HG03139 (cell line): ENCODE data around the gene ALKBH8.
A peak's percentile ranks its signal among the peaks of the same experiment; 100 is the strongest.
"Not testable (repeated sequence)": the region's sequence is repeated elsewhere in the genome, so short reads cannot be mapped to it uniquely, and the experiment has no call there.

Source experiments
- ATAC-seq: cut with Tn5 transposase; IDR thresholded peaks from one replicate; pipeline ENCODE4 v1.9.1; 2021; ENCODE audit not compliant: unreplicated experiment

ALKBH8 gene

DNA sequence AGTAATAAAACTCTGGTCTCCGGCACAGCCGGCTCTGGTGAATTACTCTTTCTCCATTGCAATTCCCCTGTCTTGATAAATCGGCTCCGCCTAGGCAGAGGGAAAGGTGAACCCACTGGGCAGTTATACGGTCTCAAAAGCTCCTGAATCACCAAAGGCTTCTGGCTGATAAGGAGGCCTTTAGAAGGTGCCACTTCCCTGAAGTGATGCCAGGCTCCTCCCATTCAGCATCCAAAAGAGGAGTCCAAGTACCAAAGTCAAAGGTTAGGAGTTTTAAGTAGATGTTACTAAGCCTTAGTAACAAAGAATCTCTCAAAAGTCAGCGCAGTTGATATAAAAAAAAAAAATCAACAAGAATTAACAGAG, 11.8 kb upstream of the ALKBH8 start:
- no peak for ATAC-seq

DNA sequence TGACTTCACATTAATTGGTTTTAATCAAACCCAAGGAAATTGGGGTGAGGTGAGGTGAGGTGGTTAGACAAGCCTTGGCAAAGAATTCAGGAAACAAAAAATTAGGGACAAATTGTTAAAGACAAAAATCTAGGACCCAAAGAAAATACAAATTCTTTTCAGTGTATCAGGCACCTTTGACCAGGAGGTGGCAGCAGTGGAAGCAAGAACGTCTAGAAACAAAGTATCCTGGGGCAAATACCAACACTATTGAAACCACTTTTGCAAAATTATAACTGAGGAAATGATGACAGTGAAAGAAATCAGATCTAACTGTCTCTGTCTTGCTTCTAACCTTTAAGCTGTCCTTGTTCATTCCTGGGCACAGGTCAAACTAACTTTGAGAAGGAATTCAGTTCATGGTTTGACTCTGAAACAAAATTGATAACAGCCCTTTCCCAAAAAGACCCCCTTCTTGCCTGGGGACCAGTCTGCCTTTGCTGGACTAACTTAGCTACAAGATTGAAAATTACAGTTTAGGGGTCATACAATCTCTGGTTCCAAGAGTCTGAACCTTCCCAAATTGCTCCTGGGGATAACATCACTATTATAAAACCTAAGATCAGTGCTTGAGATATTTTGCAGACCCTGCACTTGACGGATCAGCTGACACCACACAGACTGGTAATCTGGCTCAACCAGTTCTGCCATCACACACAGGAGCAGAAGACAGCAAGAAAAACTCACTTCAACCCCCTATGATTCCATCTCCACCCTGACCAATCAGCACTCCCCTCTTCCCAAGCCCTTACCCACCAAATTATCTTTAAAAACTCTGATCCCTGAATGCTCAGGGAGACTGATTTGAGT, 11.2 kb upstream of the ALKBH8 start:
- peak; percentile 54 for ATAC-seq

DNA sequence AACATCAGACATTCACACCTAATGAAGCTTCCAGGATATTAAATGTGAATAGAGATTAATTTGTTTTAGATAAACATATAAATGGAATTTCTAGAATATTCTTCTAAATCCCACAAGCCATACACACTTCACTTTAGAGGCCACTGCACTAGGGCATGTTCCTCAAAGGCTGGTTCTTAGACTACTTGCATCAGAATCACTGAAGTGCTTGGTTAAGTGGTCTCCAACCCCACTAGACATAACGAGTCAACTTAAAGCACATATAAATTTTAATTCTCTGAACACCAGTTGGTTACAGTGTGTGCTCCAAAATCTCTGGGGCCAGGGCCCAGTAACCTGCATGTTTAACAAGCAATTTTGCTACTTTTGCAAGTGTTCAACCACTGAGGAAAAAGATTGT, 7.9 kb upstream of the ALKBH8 start:
- no peak for ATAC-seq

DNA sequence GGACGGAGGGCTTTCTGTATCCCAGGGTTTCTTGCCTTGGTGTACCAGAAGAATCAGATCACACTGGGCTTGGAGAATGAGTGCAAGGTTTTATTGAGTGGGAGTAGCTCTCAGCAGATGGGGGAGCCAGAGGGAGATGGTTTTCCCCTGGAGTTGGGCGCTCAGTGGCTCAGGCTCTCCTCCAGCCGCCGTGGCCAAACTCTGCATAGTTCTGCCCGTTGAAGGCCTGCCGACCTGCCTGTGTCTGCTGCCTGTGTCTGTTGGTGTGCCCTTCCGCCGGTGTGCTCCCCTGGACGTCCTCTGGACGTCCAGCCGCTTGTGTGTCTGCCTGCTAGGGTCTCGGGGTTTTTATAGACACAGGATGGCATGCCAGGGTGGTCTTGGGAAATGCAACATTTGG, 4.5 kb upstream of the ALKBH8 start:
- no peak for ATAC-seq

GRCh38 chr11:107567739-107568335, 2.3 kb upstream of the ALKBH8 start:
- no peak for ATAC-seq

GRCh38 chr11:107566569-107566968, 1.0 kb upstream of the ALKBH8 start:
- ATAC-seq = no peak

DNA sequence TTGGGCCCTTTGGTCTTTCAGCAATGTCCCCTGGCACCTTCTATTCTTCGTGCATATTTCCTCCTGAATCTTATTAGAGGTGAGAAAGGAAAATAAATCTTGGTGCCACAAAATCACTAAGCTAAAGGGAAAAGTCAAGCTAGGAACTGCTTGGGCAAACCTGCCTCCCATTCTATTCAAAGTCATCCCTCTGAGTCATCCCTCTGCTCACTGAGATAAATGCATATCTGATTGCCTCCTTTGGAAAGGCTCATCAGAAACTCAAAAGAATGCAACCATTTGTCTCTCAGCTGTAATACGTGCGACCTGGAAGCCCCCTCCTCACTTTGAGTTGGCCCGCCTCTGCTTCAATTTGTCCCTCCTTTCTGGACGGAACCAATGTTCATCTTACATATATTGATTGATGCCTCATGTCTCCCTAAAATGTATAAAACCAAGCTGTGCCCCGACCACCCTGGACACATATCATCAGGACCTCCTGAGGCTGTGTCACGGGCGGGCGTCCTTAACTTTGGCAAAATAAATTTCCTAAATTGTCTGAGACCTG, 493 bp upstream of the ALKBH8 start:
- not testable (repeated sequence) for ATAC-seq

GRCh38 chr11:107564877-107565218, 687 bp downstream of the ALKBH8 start:
- ATAC-seq = peak; percentile 8

GRCh38 chr11:107563702-107564101, 1.8 kb downstream of the ALKBH8 start:
- peak; percentile 24 for ATAC-seq

GRCh38 chr11:107562647-107563208, 2.8 kb downstream of the ALKBH8 start:
- ATAC-seq = no peak

DNA sequence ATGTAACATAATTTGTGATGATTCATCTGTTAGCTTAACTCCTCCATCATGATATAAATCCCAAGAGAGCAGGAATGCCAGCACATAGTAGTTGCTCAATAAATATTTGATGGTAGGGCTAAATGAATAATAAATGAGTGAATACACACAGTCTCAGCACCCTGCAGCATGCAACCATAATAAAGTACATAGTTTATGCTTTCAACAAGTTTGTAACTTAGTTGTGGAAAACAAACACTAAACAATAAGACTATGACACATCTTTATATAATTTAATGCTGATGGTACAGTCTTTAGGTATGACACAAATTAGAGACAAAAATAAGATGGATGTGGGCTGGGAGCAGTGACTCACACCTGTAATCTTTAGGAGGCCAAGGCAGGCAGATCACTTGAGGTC, 3.8 kb downstream of the ALKBH8 start:
- no peak for ATAC-seq

DNA sequence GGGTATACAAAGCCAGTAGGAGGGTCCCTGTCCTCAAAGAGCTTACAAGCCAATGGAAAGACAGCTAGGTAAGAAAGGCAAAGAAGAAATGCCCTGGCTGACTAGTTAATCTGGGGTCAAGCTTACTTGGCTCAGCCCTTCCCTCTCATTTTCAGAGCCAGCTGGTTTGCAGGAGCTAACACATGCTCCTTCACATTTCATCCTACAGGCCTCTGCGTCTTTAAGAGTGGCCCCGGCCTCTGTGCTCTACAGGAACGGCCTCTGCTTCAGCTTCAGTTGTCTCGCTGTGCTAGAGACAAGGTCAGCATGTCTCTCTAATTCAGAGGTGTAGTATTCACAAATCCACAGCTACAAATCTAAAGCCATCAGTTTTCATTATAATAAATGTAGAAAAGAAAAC, 15.2 kb downstream of the ALKBH8 start:
- ATAC-seq = no peak

DNA sequence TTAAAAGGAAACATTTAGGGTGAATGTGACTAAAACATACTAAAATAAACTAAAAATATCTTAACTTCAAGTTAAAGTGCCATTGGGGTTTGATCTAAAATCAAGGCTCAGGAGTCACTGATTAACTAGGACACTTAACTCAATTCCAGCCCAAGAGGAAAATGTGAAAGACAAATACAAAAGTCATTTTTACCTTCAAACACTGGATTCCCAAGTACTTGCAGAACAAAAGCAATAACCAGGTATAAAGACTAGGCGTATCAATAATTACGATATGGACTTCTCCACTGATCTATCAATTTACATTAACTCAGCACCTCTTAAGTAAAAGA, 15.6 kb downstream of the ALKBH8 start:
- ATAC-seq = no peak

DNA sequence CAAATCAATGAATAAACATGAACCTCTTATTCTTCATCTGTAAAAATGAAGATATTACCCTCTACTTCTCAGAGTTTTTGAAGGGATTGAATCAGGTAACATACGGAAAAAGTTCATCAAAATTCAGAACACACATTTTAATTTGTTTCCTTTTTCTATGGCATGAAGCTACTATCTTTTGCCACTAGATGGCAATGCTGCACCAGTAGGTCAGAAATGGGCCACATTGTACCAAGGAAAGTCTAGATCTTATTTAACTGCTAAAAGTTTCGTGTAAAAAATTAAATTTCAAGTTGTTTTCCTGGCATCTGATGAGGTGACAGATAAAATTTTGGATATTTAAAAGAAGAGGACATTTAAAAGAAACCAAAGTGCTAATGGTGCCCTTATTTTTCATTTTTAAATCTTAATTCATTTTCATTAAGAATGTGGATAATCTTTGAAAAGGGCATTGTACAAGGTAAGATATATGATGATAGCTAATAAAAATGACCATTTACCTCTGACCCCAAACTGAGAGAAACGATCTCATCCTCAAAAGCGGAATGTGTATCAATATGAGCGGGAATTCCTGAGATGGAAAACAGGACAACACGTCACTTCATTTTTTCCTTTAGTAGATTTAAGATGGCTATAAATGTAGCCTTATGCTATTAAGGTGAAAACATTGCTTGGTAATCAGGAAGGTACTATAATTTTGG, 16.1 kb downstream of the ALKBH8 start:
- ATAC-seq = no peak

- ATAC-seq = no peak
Measured at GRCh38 chr11:107547961-107548360, 17.6 kb downstream of the ALKBH8 start.

GRCh38 chr11:107545101-107545514, 20.4 kb downstream of the ALKBH8 start:
- no peak for ATAC-seq

DNA sequence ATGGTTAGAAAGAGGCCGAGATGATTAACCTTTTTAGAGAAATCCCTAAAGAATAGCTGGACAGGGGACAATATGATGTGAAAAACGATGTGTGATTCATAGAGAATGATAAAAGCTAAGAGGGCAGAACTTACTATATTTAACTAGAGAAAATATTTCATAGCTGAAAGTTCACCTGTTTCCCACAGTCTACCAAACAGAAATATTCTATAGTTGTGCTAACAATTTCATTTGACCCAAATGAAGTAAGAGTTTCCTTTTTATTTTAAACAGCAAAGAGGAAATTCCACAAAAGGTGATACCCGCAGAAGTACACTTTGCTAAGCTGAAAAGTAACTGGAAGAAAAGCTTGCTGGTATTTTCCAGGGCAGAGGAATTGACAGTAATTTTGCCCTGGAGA, 26.7 kb downstream of the ALKBH8 start:
- no peak for ATAC-seq

- no peak for ATAC-seq
Measured at GRCh38 chr11:107538239-107538638, 27.3 kb downstream of the ALKBH8 start.

GRCh38 chr11:107537155-107537554, 28.4 kb downstream of the ALKBH8 start:
- ATAC-seq = not testable (repeated sequence)

DNA sequence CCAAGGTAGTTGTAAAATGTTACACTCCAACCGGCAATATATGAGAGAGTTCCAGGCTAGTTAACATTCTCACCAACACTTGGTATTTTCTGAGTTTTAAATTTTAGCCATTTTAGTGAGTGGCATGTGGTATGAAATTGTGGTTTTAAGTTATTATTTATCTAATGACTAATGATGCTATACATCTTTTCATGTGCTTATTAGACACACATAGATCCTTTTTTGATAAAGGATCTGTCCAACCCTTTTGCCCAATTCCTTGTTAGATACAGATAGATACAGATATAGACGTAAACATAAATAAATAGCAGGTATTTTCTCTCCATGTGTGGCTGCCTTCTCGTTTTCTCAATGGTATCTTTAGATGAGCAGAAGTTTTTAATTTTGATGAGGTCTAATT, 39.3 kb downstream of the ALKBH8 start:
- ATAC-seq = no peak

GRCh38 chr11:107508858-107509244, 56.7 kb downstream of the ALKBH8 start:
- no peak for ATAC-seq
